Measurements from ENCODE around the gene KRTAP2-2. TPM values are rescaled to one million over a fixed set of nuclear protein-coding genes. Genes with fewer than 3 reads are reported as not detected.

KRTAP2-2 gene
- total and polyA plus RNA-seq, 2 of the 8 experiments (the other 6 are each of a cell fraction or from before 2014, with no cell fraction given): not detected

- no peak overlapping the region for H4K8ac ChIP-seq (ENCODE audit: extremely low read depth, insufficient read depth, low read length)
- no peak overlapping the region for H2BK5ac ChIP-seq (ENCODE audit: low read depth, low read length)
- TF ChIP-seq SIX5 (IDR thresholded peaks at IDR 0.05; ENCODE audit: low read depth, low read length) (no peak), SIN3A (conservative IDR thresholded peaks at IDR 0.05 in 1 of 2, IDR thresholded peaks at IDR 0.05 in 1 of 2; ENCODE audit: low read depth in 1 of 2, low read length in 2 of 2) (no peak), MAFK (IDR thresholded peaks at IDR 0.05; ENCODE audit: low read depth, low read length) (no peak), TEAD4 (IDR thresholded peaks at IDR 0.05; ENCODE audit: low read depth, low read length) (0 out of 2 replicates have a peak, but pooled peaks have one; percentile 43)
- H3K79me1 ChIP-seq (ENCODE audit: low read depth, low read length): no peaks in the 10 kb centered on the region
- H3K18ac ChIP-seq (ENCODE audit: extremely low read depth, low read length): no peak overlapping the region
- no peak overlapping the region for H3K4ac ChIP-seq (replicated peaks; ENCODE audit: insufficient read length, low read depth, low read length)
- H4K20me1 ChIP-seq (replicated peaks in 1 of 2; ENCODE audit: control insufficient read depth in 1 of 2, insufficient read depth in 2 of 2, low read length in 2 of 2): no peaks in the 10 kb centered on the region
- H3K27ac ChIP-seq (ENCODE audit: low read depth, low read length): no peak overlapping the region
- peaks cover 0 to 10% (median 6%) of the 10 kb centered on the region in 4 experiments; a peak in 6 of 7 replicates for H3K4me1 ChIP-seq (replicated peaks in 1 of 4; ENCODE audit: control insufficient read depth in 3 of 4, insufficient read depth in 4 of 4, low read length in 3 of 4)
- H3K9me3 ChIP-seq (ENCODE audit: insufficient read depth in 2 of 2, low read depth in 1 of 2, low read length in 1 of 2): no peaks in the 10 kb centered on the region
- no peaks in the 10 kb centered on the region for H3K79me2 ChIP-seq (ENCODE audit: control insufficient read depth in 1 of 2, insufficient read depth in 2 of 2, low read length in 2 of 2)
- no peak overlapping the region for H3K9ac ChIP-seq (replicated peaks in 1 of 4; ENCODE audit: extremely low read depth in 1 of 4, low read depth in 3 of 4, low read length in 3 of 4)
- no peaks in the 10 kb centered on the region for H3K27me3 ChIP-seq (replicated peaks in 1 of 4; ENCODE audit: control insufficient read depth in 3 of 4, extremely low read depth in 1 of 4, insufficient read depth in 3 of 4, low read length in 3 of 4)
- H2BK15ac ChIP-seq (ENCODE audit: low read length): no peak overlapping the region
- no peak for DNase-seq (ENCODE audit: low read depth in 1 of 2, low spot score in 2 of 2)
- no peak overlapping the region for H2BK20ac ChIP-seq (ENCODE audit: low read length)
- H3K36me3 ChIP-seq (ENCODE audit: control insufficient read depth in 2 of 4, insufficient read depth in 4 of 4, low read length in 3 of 4): no peaks in the 10 kb centered on the region
- no peaks in the 10 kb centered on the region for H3K23me2 ChIP-seq (ENCODE audit: low read depth, low read length)
- no peak overlapping the region for H3K4me2 ChIP-seq (ENCODE audit: insufficient read depth in 1 of 2, low read depth in 2 of 2, low read length in 2 of 2)
- H3K56ac ChIP-seq (replicated peaks; ENCODE audit: insufficient read length, low read depth, low read length): no peak overlapping the region
- POLR2A ChIA-PET (ENCODE audit: partially characterized antibody): no interaction called here
- no peak overlapping the region for H4K5ac ChIP-seq (ENCODE audit: insufficient read length, low read depth, low read length)
- H2BK12ac ChIP-seq (ENCODE audit: low read depth, low read length): no peak overlapping the region
- no peak overlapping the region for H2AFZ ChIP-seq (ENCODE audit: low read length)
- CTCF ChIA-PET (ENCODE audit: partially characterized antibody): interaction anchor here (1.1 to 1.2 kb wide), 2 partner anchors 9 to 19 kb away, joined by 4 to 5 read pairs; no protein-coding TSS in a partner anchor
- H2AK5ac ChIP-seq (ENCODE audit: low read depth, low read length): no peak overlapping the region
- no peak overlapping the region for H3K14ac ChIP-seq (ENCODE audit: insufficient read length)
- 77% methylated on average over 4 of the region's 4 CpGs; no CpG with 5 or more reads in 1 of the 2 experiments for WGBS, 2 experiments (ENCODE audit: extremely low coverage in 1 of 2, insufficient coverage in 1 of 2, insufficient read length in 1 of 2, insufficient replicate concordance in 2 of 2, low coverage in 1 of 2, low lambda C conversion rate in 2 of 2, missing lambda C conversion rate in 1 of 2)
- H3K4me3 ChIP-seq (ENCODE audit: extremely low read depth in 1 of 4, insufficient read depth in 2 of 4, low read depth in 3 of 4, low read length in 4 of 4): no peak overlapping the region
- no peak for FAIRE-seq
- no peak overlapping the region for H4K91ac ChIP-seq (replicated peaks; ENCODE audit: insufficient read length, low read length)
- H3K23ac ChIP-seq (ENCODE audit: insufficient read length): no peak overlapping the region
- H2BK120ac ChIP-seq (replicated peaks; ENCODE audit: low read depth, low read length): no peak overlapping the region
Measured at GRCh38 chr17:41009301-41009760, 45.7 kb downstream of the KRTAP2-2 start.

All from H1 (cell line).